T-helper 1 cell treated with Interleukin-12 subunit alpha and Interleukin-12 subunit beta and Interleukin-4 antibody, amounts not matched to agents 30 ng/mL and 1 ng/mL, for 36 hours (primary cell): ENCODE data around the gene MRPL36. TPM values are rescaled to one million over a fixed set of nuclear protein-coding genes. Genes with fewer than 3 reads are reported as not detected.

Experiments
- intact Hi-C: fragments of 100-400 bp; cut with micrococcal nuclease; formaldehyde crosslinking; loops from one replicate; pipeline ENCODE4 v1.15.1; 2024
- total RNA-seq: library from RNA; stranded (reverse); gene quantifications from 2 replicates; pipeline ENCODE4 v1.2.3, GENCODE V29; 2022

Gene MRPL36
- total RNA-seq, 1 donor from 2014 or later, result 62.8 TPM

DNA sequence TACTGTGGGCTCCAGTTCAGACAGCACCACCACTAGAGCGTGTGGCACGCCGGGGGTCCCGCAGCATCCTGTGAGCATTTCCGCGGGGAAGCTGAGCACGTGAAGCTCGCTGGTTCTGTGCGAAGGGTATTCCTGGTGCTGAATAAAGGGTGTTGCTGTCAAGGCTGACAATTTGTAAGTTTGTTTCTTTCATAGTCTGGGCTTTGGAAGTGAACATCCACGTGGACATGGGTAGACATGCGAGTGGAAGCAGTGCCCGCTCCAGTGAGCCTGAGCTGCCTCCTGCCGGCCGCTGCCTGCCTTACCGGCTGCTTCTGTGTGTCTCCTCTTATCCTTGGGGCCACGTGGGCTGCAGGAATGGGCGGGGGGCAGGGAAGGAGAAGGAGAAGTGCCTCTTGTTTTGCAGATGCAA, 16.2 kb upstream of the MRPL36 start:
- intact Hi-C loops, result no loop called here

DNA sequence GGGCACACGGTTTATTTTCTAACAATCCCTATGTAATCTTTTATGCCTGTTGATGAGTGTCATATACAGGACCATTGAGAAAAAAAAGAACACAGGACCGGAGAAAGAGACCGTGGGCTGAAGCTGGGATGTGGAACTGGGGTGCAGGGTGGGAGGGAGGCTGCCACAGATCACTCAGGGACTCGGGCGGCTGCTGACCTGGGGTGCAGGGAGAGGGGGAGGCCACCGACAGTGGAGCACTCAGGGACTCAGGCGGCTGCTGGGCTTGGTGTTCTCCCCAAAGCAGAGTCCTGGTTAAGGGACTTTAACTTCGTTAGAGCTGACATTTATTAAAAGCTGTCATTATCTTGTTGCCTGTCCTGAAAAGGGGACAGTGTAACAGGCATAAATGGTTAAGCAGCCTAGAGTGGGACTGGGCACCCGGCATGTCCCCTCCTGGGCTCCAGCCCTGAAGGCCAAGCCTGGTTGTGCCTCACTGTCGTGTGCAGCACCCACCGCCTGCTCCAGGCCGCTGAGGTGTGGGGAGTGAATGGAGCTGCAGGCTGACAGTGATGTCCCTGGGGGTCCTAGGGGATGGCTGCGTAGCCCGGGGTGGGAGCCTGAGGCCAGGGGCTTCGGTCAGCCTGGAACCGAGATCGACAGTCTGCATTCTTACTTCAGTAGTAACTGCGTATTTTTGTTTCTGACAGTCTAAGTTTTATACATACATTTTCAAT, 15.6 kb upstream of the MRPL36 start:
- intact Hi-C loops, result no loop called here

- intact Hi-C loops, result no loop called here
These were observed 14.8 kb upstream of the MRPL36 start for GRCh38 chr5:1814183-1815020.

DNA sequence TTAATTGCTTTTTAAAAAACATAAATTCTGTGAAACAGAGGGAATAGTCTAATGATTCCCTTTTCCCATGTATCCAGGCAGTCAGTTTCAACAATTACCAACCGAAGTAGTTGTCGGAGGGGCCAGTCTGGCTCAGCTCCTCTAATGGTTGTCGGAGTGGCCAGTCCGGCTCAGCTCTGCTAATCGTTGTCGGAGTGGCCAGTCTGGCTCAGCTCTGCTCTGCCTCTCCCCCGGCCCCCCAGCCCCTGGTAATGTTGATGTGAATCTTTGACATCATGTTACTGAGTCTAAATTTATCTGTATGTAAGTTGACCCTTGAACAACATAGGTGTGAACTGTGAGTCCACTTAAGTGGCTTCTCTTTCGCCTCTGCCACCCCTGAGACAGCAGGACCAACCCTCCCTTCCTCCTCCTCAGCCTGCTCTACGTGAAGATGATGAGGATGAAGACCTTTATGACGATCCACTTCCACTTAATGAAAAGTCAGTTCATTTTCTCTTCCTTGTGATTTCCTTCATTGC, 11.0 kb upstream of the MRPL36 start:
- intact Hi-C loops, result no loop called here

GRCh38 chr5:1809416-1810035, 9.9 kb upstream of the MRPL36 start:
- intact Hi-C loops, result no loop called here

DNA sequence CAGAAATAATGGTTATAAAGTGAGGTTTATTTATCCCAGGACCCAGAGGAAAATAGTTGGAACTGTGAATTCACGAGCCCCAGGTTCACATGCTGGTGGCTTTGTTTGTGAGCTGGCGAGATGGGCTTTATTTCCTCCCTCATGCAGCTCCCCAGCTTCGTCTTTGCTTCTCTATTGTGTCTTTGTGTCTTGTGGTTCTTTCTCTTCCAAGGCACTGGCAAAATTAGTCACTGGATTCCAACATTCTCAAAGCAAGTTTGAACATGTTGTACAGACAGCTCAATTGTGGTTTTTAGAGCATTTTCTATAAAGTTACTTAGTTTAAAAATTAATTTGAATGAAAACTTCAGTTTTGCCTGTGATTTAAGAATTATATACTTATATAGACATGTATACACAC, 8.8 kb upstream of the MRPL36 start:
- intact Hi-C loops, result no loop called here

GRCh38 chr5:1807451-1808185, 8.0 kb upstream of the MRPL36 start:
- intact Hi-C loops, result no loop called here

GRCh38 chr5:1806974-1807373, 7.3 kb upstream of the MRPL36 start:
- intact Hi-C loops, result no loop called here

- intact Hi-C loops, result no loop called here
These were observed 6.6 kb upstream of the MRPL36 start for GRCh38 chr5:1806199-1806598.

DNA sequence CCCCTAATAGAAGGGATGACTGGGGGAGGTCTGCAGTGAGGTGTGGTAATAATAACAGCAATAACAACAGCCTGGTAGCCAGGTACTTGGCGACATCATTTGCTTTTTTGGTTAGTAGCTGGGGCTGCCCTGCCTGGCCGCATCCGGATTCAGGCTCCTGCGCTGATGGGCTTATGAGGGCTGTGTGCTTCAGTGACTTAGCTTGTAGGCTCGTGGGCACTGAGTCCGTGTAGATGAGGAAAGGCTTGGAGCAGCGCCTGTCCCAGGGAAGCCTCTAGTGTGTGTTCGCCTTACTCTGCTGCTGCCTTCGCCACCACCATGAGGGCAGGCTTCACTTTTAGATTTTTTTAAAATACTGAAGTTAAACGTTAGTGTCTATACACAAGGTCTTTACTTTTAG, 6.1 kb upstream of the MRPL36 start:
- intact Hi-C loops, result no loop called here

GRCh38 chr5:1805326-1805725, 5.7 kb upstream of the MRPL36 start:
- intact Hi-C loops, result no loop called here

GRCh38 chr5:1804001-1804690, 4.5 kb upstream of the MRPL36 start:
- intact Hi-C loops, result loop anchor here (5.0 kb wide), 2 partner anchors 267 to 697 kb away; no protein-coding TSS in a partner anchor

DNA sequence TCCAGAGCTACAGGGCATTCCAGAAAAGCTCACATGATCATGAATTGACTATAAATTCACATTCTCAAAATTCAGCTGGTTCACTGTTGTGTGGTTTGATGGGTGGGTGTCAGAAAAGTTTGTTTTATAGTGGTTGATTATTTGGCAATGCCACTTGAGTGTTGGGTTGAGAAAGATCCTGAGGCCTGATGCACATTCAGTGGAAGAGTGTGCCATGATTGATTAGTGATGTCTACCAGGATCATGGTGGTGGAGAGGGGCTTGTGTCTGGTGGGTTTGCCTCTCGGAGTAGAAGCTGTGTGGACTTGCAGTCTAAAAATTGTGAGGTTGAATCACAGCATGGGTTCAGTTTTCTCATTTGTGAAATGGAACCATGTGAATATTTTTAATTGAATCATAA, 3.6 kb upstream of the MRPL36 start:
- intact Hi-C loops, result loop anchor here (5.0 kb wide), 2 partner anchors 266 to 696 kb away; no protein-coding TSS in a partner anchor

DNA sequence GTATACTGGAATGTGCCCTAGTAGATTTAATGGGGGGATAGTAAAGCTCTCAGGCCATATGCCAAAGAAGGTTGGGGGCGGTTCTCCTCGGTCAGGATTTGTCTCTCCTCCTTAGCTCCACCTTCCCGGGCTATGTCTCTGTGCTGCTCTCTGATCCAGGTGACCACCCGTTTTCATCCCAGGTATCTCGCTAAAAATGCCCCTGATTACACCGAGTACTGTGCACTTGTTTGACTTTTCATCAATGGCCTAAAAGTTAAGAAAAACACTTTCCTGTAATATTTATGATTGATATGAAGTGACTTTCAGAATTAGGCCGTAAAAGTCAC, 2.3 kb upstream of the MRPL36 start:
- intact Hi-C loops, result loop anchor here (1.0 to 5.0 kb wide), 9 partner anchors 10 to 1531 kb away; partner anchors contain the start of genes BRD9, CLPTM1L, PDCD6 and TRIP13

DNA sequence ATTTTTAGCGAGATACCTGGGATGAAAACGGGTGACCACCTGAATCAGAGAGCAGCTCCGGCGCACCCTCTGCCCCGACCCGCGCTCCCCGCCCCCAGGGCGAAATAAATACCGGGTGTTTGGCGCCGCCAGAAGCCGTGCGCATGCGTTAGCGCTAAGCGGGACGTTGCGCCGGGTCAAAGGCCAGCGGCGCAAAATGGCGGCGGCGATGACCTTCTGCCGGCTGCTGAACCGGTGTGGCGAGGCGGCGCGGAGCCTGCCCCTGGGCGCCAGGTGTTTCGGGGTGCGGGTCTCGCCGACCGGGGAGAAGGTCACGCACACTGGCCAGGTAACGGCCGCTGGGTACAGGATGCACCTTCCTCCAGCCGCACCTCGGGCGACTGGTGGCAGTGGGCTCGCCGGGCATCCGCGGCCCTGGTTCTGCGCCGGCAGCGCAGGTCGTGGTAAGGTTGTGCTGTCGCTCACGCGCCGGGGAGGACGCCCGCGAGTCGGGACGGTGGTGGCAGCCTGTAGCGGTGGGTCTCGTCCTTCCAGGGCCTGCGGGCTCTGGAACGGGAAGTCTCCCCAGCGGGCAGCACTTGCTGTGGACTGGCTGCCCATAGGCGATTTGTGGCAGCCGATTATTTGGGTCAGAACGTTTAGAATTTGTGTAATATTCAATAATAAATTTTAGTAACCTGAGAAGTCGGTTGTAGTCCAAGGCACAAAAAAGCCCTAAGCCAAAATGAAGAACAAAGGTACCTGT, 1.8 kb upstream of the MRPL36 start, which contains the start of gene NDUFS6:
Gene NDUFS6 (plus strand): TSS at position 186 of the 745 bp plus-strand sequence. CDS start 11 bp downstream, at position 197.
- intact Hi-C loops, result loop anchor here (1.0 to 5.0 kb wide), 9 partner anchors 9 to 1531 kb away; partner anchors contain the start of genes BRD9, CLPTM1L, PDCD6 and TRIP13

GRCh38 chr5:1800472-1801221, 1.0 kb upstream of the MRPL36 start:
- intact Hi-C loops, result loop anchor here (1.0 to 5.0 kb wide), 9 partner anchors 8 to 1530 kb away; partner anchors contain the start of genes BRD9, CLPTM1L, PDCD6 and TRIP13

- intact Hi-C loops, result loop anchor here (1.0 to 10.0 kb wide), 3 partner anchors 61 to 1184 kb away; partner anchors contain the start of gene CEP72
These were observed 481 bp downstream of the MRPL36 start for GRCh38 chr5:1799110-1799601.

- intact Hi-C loops, result loop anchor here (10.0 kb wide), 2 partner anchors 484 to 1184 kb away; partner anchors contain the start of gene CEP72
These were observed 1.0 kb downstream of the MRPL36 start for GRCh38 chr5:1798589-1798988.
